HL-60 (cell line): ENCODE results near the gene KLHL7.

ENCODE experiments used
- DNase-seq, 2 experiments: peaks; one replicate each; pipeline ENCODE4 v3.0.0-alpha.2; 2010 to 2020; ENCODE audit warnings: low read depth in 1 of 2, low spot score in 1 of 2
- H3K27ac ChIP-seq: fragments of 250-450 bp; sonication (Bioruptor Pico); replicated peaks from 2 replicates; pipeline ENCODE4 v1.5.1; 2020; ENCODE audit warnings: mild to moderate bottlenecking, moderate library complexity
- H3K27me3 ChIP-seq: fragments of 250-450 bp; sonication (Bioruptor Pico); 2 replicates; pipeline ENCODE4 v1.5.1; 2021; ENCODE audit warnings: mild to moderate bottlenecking, moderate library complexity; ENCODE audit not compliant: insufficient read depth, poor library complexity, severe bottlenecking
- H3K4me3 ChIP-seq: replicated peaks from 2 replicates; pipeline ENCODE4 v1.5.1; 2011; ENCODE audit warnings: mild to moderate bottlenecking, control low read depth, low read length; ENCODE audit not compliant: insufficient read depth
- GABPA ChIP-seq: IDR thresholded peaks from 2 replicates; pipeline ENCODE4 v1.6.1; 2012; ENCODE audit warnings: low read depth
- POLR2AphosphoS5 ChIP-seq: IDR thresholded peaks from 2 replicates; pipeline ENCODE4 v1.6.1; 2012; ENCODE audit warnings: low read depth
- REST ChIP-seq: IDR thresholded peaks from 2 replicates; pipeline ENCODE4 v1.6.1; 2012; ENCODE audit warnings: low read depth; ENCODE audit not compliant: insufficient replicate concordance
- SPI1 ChIP-seq: IDR thresholded peaks from 2 replicates; pipeline ENCODE4 v1.6.1; 2012; ENCODE audit warnings: low read depth, mild to moderate bottlenecking, borderline replicate concordance
- TF ChIP-seq, protein P1 (sequence below): IDR thresholded peaks from one replicate; pipeline ENCODE4 v1.5.1; 2011; ENCODE audit warnings: low read length, control low read depth, inconsistent platforms; ENCODE audit not compliant: insufficient read depth

KLHL7 gene

DNA sequence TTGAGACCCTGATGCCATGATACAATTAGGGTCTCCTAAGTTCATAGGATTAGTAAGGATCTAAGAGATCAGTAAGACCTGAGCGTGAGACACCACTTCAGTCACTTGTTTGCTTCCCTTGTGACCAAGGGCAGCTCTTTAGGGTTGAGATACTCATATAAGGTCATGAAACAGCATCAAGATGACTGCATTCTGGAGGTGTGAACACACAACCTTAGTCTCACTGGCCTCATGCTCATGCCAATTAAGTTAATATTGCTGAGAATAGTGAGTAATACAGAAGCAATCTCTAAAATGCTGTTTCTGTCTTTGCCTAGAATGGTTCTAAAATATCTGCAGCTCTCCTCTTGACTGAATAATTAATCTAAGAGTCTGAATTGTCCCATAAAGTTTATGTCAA lies 39.6 kb upstream of the KLHL7 start:
- H3K4me3 ChIP-seq, result no peak overlapping the region
- no peak for DNase-seq
- TF ChIP-seq GABPA (no peak), SPI1 (no peak), REST (no peak), POLR2AphosphoS5 (no peak)
- TF ChIP-seq, protein P1, sequence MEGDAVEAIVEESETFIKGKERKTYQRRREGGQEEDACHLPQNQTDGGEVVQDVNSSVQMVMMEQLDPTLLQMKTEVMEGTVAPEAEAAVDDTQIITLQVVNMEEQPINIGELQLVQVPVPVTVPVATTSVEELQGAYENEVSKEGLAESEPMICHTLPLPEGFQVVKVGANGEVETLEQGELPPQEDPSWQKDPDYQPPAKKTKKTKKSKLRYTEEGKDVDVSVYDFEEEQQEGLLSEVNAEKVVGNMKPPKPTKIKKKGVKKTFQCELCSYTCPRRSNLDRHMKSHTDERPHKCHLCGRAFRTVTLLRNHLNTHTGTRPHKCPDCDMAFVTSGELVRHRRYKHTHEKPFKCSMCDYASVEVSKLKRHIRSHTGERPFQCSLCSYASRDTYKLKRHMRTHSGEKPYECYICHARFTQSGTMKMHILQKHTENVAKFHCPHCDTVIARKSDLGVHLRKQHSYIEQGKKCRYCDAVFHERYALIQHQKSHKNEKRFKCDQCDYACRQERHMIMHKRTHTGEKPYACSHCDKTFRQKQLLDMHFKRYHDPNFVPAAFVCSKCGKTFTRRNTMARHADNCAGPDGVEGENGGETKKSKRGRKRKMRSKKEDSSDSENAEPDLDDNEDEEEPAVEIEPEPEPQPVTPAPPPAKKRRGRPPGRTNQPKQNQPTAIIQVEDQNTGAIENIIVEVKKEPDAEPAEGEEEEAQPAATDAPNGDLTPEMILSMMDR, result no peak
- H3K27me3 ChIP-seq, result no peaks in the 10 kb centered on the region
- H3K27ac ChIP-seq, result no peak overlapping the region

- H3K27me3 ChIP-seq, result no peaks in the 10 kb centered on the region
- no peak for DNase-seq
- TF ChIP-seq POLR2AphosphoS5 (no peak), SPI1 (no peak), REST (no peak), GABPA (no peak)
- TF ChIP-seq, protein P1, result no peak
- no peak overlapping the region for H3K4me3 ChIP-seq
- H3K27ac ChIP-seq, result no peak overlapping the region
Observed at GRCh38 chr7:23067271-23067670, 38.3 kb upstream of the KLHL7 start.

- TF ChIP-seq, protein P1, result no peak
- H3K27me3 ChIP-seq, result no peaks in the 10 kb centered on the region
- no peak for DNase-seq
Observed at GRCh38 chr7:23072048-23072447, 33.5 kb upstream of the KLHL7 start.

GRCh38 chr7:23072922-23073321 lies 32.7 kb upstream of the KLHL7 start:
- Histone ChIP-seq H3K4me3 (no peak overlapping the region), H3K27me3 (no peaks in the 10 kb centered on the region), H3K27ac (no peak overlapping the region)
- no peak for DNase-seq
- TF ChIP-seq GABPA (no peak), REST (no peak), SPI1 (no peak), POLR2AphosphoS5 (no peak)
- TF ChIP-seq, protein P1, result no peak

More at GRCh38 chr7:23072048-23072447, 33.5 kb upstream of the KLHL7 start:
- H3K4me3 ChIP-seq, result no peak overlapping the region
- no peak overlapping the region for H3K27ac ChIP-seq
